NCI-H748 treated with DMSO at 0.1 percent for 48 hours (cell line): ENCODE measurements around the gene VAMP1.
A peak's percentile ranks its signal among the peaks of the same experiment; 100 is the strongest.
"Not testable (repeated sequence)": the region's sequence is repeated elsewhere in the genome, so short reads cannot be mapped to it uniquely, and the experiment has no call there.

Experiments used
- DNase-seq: peaks from one replicate; lab custom pipeline; 2025; lab: John Stamatoyannopoulos, UW

The VAMP1 gene, protein sequence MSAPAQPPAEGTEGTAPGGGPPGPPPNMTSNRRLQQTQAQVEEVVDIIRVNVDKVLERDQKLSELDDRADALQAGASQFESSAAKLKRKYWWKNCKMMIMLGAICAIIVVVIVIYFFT

DNA sequence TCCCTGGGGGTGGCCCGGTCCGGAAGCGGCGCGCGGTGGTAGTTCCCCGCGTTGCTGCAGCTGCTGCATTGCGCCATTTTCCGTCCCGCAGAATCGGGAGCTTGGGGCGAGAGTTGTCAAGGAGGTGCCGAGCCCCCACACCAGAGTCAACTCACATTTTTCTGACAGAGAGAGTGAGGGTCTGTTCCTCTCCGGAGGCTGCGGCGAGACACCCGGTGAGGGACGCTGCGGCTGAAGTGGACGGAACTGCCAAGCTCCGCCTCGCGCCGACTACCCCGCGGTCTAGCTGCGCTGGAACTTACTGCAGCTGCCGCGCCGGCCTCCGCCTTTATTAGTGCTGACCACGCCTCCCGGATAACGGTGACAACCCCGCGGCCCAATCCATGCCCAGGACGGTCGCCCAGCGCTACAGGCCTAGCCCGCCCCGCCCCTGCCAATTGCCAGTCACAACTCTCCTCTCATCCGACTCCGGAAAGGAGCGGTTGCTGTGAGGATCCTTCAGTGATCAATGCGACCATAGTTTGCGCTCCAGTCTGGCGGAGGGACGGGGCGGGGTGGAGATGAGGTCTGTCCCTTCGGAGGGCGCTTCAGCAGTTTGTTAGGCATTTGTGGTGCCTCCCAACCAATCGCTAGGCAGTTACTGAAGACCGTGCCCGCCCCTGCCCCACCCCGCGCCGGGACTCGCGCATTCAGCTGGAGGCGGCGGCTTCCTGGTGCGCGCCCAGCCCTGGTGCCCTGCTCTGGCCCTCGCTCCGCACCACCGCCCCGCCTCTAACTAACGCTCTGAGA is at the start of gene VAMP1:
Gene VAMP1 (minus strand): TSS at position 303 of the 789 bp plus-strand sequence. CDS start 146 bp downstream, at position 157.
- DNase-seq: peak; percentile 95

DNA sequence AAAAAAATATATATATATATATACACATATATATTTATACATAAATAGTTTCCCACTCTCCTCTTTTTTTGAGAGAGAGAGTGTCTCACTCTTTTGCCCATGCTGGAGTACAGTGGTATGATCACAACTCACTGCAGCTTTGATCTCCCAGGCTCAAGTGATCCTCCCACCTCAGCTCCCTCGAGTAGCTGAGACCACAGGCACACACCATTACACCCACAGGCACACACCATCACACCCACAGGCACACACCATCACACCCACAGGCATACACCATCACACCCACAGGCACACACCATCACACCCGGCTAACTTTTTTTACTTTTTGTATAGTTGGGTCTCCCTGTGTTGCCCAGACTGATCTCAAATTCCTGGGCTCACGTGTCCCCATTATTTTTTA is 49.7 kb upstream of the VAMP1 start:
- DNase-seq: no peak

DNA sequence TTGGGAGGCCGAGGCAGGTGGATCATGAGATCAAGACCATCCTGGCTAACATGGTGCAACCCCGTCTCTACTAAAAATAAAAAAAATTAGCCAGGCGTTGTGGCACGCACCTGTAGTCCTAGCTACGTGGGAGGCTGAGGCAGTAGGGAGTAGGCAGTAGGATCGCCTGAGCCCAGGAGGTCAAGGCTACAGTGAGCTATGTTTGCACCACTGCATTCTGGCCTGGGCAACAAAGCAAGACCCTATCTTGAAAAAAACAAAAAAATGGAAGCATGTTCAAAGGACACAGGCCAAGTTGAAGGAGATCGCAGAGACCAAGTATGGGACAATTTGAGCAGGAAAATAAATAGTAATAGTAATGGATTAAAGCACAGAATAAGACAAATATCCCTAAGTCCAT is 37.6 kb upstream of the VAMP1 start:
- DNase-seq: no peak

DNA sequence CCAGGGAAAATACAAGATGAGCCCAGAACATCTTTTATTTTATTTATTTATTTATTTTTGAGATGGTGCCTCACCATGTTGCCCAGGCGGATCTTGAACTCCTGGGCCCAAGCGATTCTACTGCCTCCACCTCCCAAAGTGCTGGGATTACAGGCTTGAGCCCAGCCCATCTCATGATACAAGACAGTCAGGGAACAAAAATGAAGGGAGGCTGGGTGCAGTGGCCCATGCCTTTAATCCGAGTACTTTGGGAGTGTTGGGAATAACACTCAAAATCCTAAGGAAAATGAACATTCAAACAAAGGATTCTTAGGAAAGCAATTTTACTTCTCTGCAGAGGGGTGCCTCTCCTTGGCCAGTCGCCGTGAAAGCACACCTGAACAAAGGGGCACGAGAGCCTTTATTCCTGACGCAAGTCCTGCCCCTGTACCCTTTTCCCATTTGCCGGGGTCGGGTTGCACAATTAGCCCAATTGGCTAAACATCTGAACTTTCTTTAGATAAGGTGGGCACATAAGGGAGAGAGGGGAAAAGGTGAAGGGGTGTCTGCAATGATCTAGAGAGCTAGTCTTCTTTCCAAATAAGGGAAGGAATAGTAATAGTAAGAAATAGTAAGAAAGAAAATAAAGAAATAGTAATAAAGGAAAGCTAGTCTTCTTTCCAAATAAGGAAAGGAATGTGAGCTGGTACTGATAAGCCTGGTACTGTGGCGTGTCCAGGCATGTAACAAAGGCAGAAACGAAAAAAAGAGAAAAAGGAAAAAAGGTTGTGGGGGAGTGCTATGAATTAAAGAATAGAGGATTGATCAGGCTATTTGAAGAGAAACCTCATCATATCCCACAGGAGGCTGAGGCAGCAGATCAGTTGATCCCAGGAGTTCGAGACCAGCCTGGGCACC is 36.9 kb upstream of the VAMP1 start:
- DNase-seq: no peak

DNA sequence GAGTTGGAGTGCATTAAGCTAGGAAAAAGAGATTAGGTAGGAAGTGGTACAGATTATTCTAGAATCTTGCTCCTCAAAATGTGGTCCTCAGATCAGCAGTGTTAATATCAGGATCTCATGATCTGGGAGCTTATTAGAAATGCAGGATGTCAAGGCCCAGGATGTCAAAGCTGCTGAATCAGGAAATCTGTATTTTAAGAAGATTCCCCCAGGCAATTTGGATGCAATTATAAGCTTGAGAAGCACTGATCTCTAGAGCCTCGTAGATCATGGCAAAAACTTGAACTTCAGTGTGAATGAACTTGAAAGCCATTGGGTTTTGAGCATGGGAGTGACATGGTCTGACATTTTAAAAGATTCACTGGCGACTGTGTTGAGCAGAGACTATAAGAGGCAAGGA is 30.0 kb upstream of the VAMP1 start:
- DNase-seq: no peak

DNA sequence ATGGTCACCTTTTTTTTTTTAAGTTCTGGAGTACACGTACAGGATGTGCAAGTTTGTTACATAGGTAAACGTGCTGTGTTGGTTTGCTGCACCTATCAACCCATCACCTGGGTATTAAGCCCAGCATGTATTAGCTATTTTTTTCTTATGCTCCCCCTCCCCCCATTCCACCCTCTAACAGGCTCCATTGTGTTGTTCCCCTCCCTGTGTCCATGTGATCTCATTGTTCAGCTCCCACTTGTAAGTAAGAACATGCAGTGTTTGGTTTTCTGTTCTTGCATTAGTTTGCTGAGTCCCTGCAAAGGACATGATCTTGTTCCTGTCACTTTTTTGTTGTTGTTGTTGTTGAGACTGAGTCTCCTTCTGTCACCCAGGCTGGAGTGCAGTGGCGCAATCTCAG is 26.8 kb upstream of the VAMP1 start:
- DNase-seq: not testable (repeated sequence)

DNA sequence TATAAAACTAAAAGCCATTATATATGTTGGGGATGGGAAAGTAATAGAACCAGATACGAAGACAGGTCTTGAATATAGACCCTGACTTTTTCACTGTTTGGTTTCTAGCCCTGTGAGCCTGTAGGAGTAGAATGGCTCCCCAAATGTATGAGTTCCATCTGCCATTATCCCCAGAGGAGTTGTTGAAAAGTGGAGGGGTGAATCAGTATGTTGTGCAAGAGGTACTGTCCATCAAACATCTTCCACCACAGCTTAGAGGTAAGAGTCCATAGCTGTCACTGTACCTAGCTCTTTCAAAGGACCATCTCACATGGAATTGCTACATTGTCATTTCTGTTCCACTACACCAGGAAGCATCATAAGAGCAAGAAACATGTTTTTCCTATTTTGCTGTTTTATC is 24.5 kb upstream of the VAMP1 start:
- DNase-seq: no peak

DNA sequence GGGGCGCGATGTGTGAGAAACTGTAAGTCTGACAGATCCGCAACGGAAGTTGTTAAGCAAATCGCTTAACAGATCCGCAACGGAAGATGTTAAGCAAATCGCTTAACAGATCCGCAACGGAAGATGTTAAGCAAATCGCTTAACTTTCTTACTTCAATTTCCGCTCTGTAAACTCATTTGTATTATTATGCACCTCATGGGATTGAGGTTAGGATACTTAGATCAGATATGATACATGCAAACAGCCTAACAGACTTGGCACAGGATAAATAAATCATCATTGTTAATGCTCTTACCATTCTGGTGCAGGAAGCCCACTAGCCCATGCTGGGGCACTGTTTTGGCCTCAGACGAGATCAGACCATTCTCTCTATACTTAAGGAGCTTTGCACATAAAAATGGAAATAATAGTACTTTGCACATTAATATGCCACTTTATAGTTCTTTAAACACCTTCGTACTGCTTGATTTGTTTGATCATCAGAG is 23.8 kb upstream of the VAMP1 start:
- no peak for DNase-seq

DNA sequence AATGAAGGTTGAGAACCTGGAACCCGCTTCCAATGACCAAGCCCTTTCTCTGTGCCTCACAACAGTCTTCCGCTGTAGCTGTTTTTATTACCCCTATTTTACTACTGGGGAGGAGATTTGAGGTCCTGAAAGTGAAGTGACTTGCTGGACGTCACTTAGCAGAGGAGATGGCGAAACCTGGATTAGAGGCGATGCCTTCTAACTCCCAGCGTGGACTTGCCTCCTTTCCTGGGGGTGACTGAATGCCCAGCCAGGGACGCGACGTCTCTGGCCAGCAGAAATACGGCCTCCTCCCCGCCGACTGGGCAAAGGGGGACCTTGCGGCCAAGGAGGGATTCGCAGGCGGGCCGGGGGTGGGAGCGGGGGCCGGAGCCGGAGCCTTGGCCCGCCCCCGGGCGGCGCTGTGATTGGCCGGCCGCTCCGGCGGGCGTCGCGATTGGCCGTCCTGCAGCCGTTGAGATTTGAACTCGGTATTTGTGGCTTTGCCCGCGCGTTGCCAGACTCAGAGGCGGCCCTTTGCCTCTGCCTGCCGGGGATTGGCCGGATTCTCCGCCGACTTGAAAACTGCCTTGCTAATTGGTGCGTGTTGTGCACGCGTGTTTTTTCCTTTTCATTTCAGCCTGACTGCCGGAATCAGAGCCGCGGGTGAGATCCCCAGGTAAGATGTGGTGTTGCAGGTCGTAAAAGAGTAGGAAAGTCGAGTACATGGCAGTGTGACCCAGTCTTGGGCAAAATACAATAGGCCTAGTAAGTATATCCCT is 23.2 kb upstream of the VAMP1 start, which contains the start of gene NCAPD2:
Gene NCAPD2 (plus strand): TSS at position 606 of the 761 bp plus-strand sequence. CDS start 997 bp downstream, outside the sequence.
- DNase-seq: peak; percentile 59

DNA sequence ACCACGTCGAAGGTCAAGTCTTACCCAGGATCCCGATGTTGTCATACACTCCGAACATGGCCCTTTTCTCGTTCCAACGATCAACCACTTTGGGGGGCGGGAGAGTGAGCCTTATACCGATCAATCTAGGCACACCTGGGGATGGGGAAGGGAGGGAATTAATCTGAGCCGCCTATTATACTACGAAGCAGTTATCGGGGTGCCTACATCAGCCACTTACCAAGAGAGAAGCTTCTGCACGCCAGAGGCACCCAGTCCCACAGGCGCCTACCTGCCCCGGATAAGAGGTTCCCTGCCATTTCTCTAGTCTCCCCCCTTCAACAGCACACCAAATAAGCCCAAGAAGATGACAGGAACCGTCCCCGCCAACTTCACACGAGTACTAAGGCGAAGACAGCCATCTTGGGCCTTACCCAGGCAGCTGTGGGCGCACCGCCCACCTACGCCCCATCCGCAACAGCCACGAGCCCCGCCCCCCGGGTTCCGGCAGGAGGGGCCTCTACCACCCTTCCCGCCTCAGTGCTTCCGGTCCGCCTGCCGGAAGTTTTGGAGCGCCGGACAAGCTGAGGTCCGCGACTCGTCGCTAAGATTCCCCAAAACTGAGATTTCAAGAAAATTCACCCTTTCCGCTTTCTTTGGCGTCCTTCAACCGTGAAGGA is 22.5 kb upstream of the VAMP1 start, which contains the start of gene MRPL51:
Gene MRPL51 (minus strand): TSS at position 425 of the 659 bp plus-strand sequence. CDS start 126 bp downstream, at position 299.
- peak; percentile 73 for DNase-seq

DNA sequence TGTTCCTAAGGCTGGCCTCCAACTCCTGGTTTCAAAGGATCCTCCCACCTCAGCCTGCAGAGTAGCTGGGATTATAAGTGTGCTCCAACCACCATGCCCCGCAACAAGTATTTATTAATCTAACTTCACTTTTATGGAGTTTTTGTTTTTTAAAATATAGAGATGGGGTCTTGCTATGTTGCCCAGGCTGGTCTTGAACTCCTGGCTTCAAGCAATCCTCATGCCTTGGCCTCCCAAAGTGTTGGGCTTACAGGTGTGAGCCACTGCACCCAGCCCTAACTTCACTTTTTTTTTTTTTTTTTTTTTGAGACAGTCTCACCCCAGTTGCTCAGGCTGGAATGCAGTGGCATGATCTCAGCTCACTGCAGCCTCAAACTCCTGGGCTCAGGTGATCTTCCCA is 20.2 kb upstream of the VAMP1 start:
- not testable (repeated sequence) for DNase-seq

DNA sequence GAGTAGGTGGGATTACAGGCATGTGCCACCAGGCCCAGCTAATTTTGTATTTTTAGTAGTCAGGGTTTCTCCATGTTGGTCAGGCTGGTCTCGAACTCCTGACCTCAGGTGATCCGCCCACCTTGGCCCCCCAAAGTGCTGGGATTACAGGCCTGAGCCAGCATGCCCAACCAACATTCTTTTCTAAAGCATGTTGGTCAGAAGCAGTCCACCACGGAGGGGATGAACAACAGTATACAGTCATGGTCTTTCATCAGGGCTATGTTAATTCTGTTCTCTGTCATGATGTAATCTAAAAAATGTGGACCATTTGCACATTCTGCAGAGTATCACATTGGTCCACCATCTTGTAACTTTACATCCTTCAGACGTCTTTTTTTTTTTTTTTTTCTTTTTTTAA is 19.0 kb upstream of the VAMP1 start:
- DNase-seq: no peak

DNA sequence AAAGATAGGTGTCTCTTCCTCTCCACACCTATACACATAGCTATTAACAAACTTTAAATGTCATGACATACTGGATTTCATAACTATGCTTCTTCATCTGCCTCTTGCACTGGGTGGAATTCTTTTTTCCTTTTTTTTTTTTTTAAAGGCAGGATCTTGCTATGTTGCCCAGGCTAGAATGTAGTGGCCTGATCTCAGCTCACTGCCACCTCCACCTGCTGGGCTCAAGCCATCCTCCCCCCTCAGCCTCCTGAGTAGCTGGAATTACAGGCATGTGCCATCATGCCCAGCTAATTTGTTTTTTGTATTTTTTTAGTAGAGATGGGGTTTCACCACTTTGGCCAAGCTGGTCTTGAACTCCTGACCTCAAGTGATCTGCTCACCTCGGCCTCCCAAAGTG is 17.8 kb upstream of the VAMP1 start:
- DNase-seq: no peak

DNA sequence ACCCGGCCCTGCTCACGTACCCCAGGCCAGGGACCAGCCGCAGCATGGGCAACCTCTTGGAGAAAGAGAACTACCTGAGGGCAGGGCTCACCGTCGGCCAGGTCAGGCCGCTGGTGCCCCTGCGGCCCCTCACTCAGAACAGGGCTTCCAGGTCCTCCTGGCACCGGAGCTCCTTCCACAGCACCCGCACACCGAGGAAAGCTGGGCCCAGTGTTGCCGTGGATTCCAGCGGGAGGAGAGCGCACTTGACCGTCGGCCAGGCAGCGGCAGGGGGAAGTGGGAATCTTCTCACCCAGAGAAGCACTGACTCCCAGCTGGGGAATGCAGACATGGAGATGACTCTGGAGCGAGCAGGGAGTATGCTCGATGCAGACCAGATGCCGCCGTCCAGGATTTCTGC is 7.9 kb upstream of the VAMP1 start:
- no peak for DNase-seq

DNA sequence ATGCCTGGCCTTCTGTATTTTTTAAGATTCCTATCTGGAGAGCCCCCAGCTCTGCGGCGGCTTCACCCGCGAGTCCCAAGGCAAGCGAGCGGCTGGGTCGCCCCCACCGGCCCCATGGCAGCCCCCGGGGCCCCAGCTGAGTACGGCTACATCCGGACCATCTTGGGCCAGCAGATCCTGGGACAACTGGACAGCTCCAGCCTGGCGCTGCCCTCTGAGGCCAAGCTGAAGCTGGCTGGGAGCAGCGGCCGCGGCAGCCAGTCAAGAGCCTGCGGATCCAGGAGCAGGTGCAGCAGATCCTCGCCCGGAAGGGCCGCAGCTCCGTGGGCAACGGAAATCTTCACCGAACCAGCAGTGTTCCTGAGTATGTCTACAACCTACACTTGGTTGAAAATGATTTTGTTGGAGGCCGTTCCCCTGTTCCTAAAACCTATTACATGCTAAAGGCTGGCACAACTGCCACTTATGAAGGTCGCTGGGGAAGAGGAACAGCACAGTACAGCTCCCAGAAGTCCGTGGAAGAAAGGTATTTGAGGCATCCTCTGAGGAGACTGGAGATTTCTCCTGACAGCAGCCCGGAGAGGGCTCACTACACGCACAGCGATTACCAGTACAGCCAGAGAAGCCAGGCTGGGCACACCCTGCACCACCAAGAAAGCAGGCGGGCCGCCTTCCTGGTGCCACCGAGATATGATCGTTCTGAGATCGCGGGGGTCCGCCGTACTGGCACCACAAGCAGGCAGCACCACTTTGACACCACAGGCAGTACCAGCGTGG is 7.3 kb upstream of the VAMP1 start:
- not testable (repeated sequence) for DNase-seq

DNA sequence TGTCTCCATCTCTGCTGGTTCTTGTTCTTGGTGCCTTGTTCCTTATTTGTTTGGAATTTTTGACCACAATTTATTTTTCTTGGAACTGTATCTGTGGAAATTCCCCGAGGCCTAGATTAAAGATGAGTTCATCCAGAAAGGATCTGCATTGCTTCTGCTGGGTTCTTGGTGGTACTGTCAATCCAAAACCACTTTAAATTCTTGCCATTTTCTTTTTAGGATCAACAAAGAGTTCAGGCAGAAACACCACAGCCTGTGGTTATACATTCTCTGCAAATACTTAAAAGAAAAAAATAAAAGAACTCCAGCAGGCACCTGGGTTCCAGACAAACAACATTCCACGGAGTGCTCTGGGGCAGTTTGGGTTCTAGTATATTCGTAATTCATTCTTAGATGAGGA is 6.0 kb upstream of the VAMP1 start:
- DNase-seq: no peak

DNA sequence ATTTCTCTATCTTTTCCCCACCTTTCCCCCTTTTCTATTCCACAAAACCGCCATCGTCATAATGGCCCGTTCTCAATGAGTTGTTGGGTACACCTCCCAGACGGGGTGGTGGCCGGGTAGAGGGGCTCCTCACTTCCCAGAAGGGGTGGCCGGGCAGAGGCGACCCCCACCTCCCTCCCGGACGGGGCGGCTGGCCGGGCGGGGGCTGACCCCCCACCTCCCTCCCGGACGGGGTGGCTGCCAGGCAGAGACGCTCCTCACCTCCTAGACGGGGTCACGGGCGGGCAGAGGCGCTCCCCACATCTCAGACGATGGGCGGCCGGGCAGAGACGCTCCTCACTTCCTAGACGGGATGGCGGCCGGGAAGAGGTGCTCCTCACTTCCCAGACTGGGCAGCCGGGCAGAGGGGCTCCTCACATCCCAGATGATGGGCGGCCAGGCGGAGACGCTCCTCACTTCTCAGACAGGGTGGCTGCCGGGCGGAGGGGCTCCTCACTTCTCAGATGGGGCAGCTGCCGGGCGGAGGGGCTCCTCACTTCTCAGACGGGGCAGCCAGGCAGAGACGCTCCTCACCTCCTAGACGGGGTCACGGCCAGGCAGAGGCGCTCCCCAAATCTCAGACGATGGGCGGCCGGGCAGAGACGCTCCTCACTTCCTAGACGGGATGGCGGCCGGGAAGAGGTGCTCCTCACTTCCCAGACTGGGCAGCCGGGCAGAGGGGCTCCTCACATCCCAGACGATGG is 4.9 kb upstream of the VAMP1 start:
- DNase-seq: not testable (repeated sequence)

DNA sequence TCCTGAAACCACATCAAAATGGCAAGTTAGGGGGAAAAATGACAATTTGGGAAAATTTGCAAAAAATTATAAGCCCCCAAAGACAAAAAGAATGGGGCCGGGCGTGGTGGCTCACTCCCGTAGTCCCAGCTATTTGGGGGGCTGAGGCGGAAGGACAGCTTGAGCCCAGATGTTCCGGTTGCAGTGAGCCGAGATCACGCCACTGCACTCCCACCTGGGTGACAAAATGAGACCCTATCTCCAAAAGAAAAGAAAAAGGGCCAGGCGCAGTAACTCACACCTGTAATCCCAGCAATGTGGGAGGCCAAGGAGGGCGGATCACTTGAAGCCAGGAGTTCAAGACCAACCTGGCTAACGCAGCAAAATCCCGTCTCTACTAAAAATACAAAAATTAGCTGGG is 2.0 kb upstream of the VAMP1 start:
- no peak for DNase-seq

DNA sequence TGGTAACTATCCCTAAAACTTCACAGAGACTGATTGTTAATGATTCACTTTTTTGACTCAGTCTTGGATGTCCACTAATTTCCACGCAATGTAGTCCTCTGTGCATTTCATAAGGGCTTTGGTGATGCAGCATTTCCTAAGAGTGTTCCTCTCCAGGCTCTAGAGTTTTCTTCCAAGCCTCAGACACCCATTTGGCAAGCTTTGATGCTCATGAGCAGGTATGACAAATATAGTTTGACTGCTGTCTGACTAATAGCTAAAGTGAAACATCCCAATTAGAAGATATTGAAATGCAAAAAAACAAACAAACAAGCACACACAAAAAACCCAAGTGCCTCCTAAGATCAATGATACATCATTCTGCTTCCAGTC is 1.5 kb upstream of the VAMP1 start:
- no peak for DNase-seq
